H1 (cell line): ENCODE data around the gene KRIT1. TPM values are rescaled to one million over a fixed set of nuclear protein-coding genes. Genes with fewer than 3 reads are reported as not detected.

Source experiments
- CTCF ChIA-PET: fragments of 300-600 bp; sonication (Branson Sonifier 250); formaldehyde crosslinking; loops from one replicate; lab custom pipeline; 2021; ENCODE audit not compliant: partially characterized antibody; lab: Charles Lee
- POLR2A ChIA-PET: fragments of 300-600 bp; sonication (Branson Sonifier 250); formaldehyde crosslinking; loops from one replicate; lab custom pipeline; 2021; ENCODE audit warnings: inconsistent platforms; ENCODE audit not compliant: partially characterized antibody; lab: Charles Lee
- DNase-seq, 2 experiments: peaks; one replicate each; pipeline versions ENCODE4 v3.0.0 to v3.0.0-alpha.2; 2010 to 2022; ENCODE audit warnings: low spot score in 2 of 2, low read depth in 1 of 2, mixed read lengths in 1 of 2
- FAIRE-seq: peaks from 2 replicates; lab custom pipeline; 2011; peaks lifted over from hg19 to GRCh38; lab: Jason Lieb, UNC
- H2AFZ ChIP-seq: 2 replicates; pipeline ENCODE4 v1.8.1; 2012; ENCODE audit warnings: low read length, inconsistent platforms
- H2AK5ac ChIP-seq: 2 replicates; pipeline ENCODE4 v1.6.1; 2013; ENCODE audit warnings: low read depth, low read length
- H2BK120ac ChIP-seq: replicated peaks from 2 replicates; pipeline ENCODE3; 2013; ENCODE audit warnings: low read depth, low read length, inconsistent platforms
- H2BK12ac ChIP-seq: 2 replicates; pipeline ENCODE4 v1.6.1; 2013; ENCODE audit warnings: low read depth, low read length
- H2BK15ac ChIP-seq: 2 replicates; pipeline ENCODE4 v1.6.1; 2013; ENCODE audit warnings: low read length
- H2BK20ac ChIP-seq: 2 replicates; pipeline ENCODE4 v1.6.1; 2013; ENCODE audit warnings: low read length
- H2BK5ac ChIP-seq: 2 replicates; pipeline ENCODE4 v1.6.1; 2013; ENCODE audit warnings: low read depth, low read length
- H3K14ac ChIP-seq: 2 replicates; pipeline ENCODE4 v1.6.1; 2013; ENCODE audit warnings: inconsistent platforms; ENCODE audit not compliant: insufficient read length
- H3K18ac ChIP-seq: 2 replicates; pipeline ENCODE4 v1.6.1; 2013; ENCODE audit warnings: low read length; ENCODE audit errors: extremely low read depth
- H3K23ac ChIP-seq: 2 replicates; pipeline ENCODE4 v1.6.1; 2013; ENCODE audit warnings: inconsistent platforms; ENCODE audit not compliant: insufficient read length
- H3K23me2 ChIP-seq: 2 replicates; pipeline ENCODE4 v1.6.1; 2013; ENCODE audit warnings: low read depth, low read length
- H3K27ac ChIP-seq: 2 replicates; pipeline ENCODE4 v1.6.1; 2011; ENCODE audit warnings: low read depth, low read length, inconsistent platforms
- H3K27me3 ChIP-seq, 4 experiments: replicated peaks in 1 of 4; 1 replicate in 1 of 4; 2 replicates in 3 of 4; pipeline versions ENCODE4 v1.6.1 to v1.8.1; 2011 to 2013; ENCODE audit warnings: low read length in 3 of 4, mild to moderate bottlenecking in 3 of 4, inconsistent platforms in 2 of 4, mixed read lengths in 2 of 4, moderate library complexity in 1 of 4; ENCODE audit not compliant: control insufficient read depth in 3 of 4, insufficient read depth in 3 of 4; ENCODE audit errors: extremely low read depth in 1 of 4
- H3K36me3 ChIP-seq, 4 experiments: 2 replicates each; pipeline versions ENCODE4 v1.6.1 to v1.8.1; 2011 to 2013; ENCODE audit warnings: mild to moderate bottlenecking in 4 of 4, low read length in 3 of 4, moderate library complexity in 2 of 4, control low read depth in 1 of 4, inconsistent platforms in 1 of 4; ENCODE audit not compliant: insufficient read depth in 4 of 4, control insufficient read depth in 2 of 4
- H3K4ac ChIP-seq: replicated peaks from 2 replicates; pipeline ENCODE3; 2013; ENCODE audit warnings: low read length, low read depth, mixed read lengths, inconsistent platforms; ENCODE audit not compliant: insufficient read length
- H3K4me1 ChIP-seq, 4 experiments: replicated peaks in 1 of 4; 1 replicate in 1 of 4; 2 replicates in 3 of 4; pipeline versions ENCODE4 v1.6.1 to v1.8.1; 2011 to 2013; ENCODE audit warnings: low read length in 3 of 4, inconsistent platforms in 2 of 4, mixed read lengths in 1 of 4; ENCODE audit not compliant: insufficient read depth in 4 of 4, control insufficient read depth in 3 of 4
- H3K4me2 ChIP-seq, 2 experiments: 2 replicates each; pipeline versions ENCODE4 v1.6.1 to v1.8.1; 2011 to 2013; ENCODE audit warnings: low read depth in 2 of 2, low read length in 2 of 2, control low read depth in 1 of 2, inconsistent platforms in 1 of 2, mild to moderate bottlenecking in 1 of 2; ENCODE audit not compliant: insufficient read depth in 1 of 2
- H3K4me3 ChIP-seq, 4 experiments: fragments of 200-600, 300-600 bp in 1 of 4; sonication (generic), shearing (Covaris generic), sonication (Bioruptor Twin) in 1 of 4; 2 replicates each; pipeline versions ENCODE4 v1.5.1 to v1.8.1; 2011 to 2016; ENCODE audit warnings: low read length in 4 of 4, low read depth in 3 of 4, control low read depth in 2 of 4, inconsistent platforms in 2 of 4, mild to moderate bottlenecking in 2 of 4, mixed read lengths in 1 of 4, moderate library complexity in 1 of 4; ENCODE audit not compliant: insufficient read depth in 2 of 4; ENCODE audit errors: extremely low read depth in 1 of 4
- H3K56ac ChIP-seq: replicated peaks from 2 replicates; pipeline ENCODE3; 2013; ENCODE audit warnings: low read depth, mild to moderate bottlenecking, mixed read lengths, low read length, inconsistent platforms; ENCODE audit not compliant: insufficient read length
- H3K79me1 ChIP-seq: 2 replicates; pipeline ENCODE4 v1.6.1; 2013; ENCODE audit warnings: low read depth, low read length, control low read depth
- H3K79me2 ChIP-seq, 2 experiments: 2 replicates each; pipeline versions ENCODE4 v1.6.1 to v1.8.1; 2012 to 2013; ENCODE audit warnings: low read length in 2 of 2, mild to moderate bottlenecking in 2 of 2, inconsistent platforms in 1 of 2; ENCODE audit not compliant: insufficient read depth in 2 of 2, control insufficient read depth in 1 of 2
- H3K9ac ChIP-seq, 4 experiments: replicated peaks in 1 of 4; 1 replicate in 1 of 4; 2 replicates in 3 of 4; pipeline versions ENCODE4 v1.6.1 to v1.8.1; 2011 to 2013; ENCODE audit warnings: low read depth in 3 of 4, low read length in 3 of 4, control low read depth in 2 of 4, mild to moderate bottlenecking in 2 of 4, moderate library complexity in 2 of 4, inconsistent platforms in 1 of 4; ENCODE audit errors: extremely low read depth in 1 of 4
- H3K9me3 ChIP-seq, 2 experiments: 2 replicates each; pipeline versions ENCODE4 v1.6.1 to v1.8.1; 2012 to 2013; ENCODE audit warnings: mild to moderate bottlenecking in 2 of 2, moderate library complexity in 2 of 2, control low read depth in 1 of 2, inconsistent platforms in 1 of 2, low read depth in 1 of 2, low read length in 1 of 2, mixed read lengths in 1 of 2; ENCODE audit not compliant: insufficient read depth in 2 of 2
- H4K20me1 ChIP-seq, 2 experiments: replicated peaks in 1 of 2; 2 replicates each; pipeline versions ENCODE3 to v1.8.1; 2011 to 2013; ENCODE audit warnings: inconsistent platforms in 2 of 2, low read length in 2 of 2, mild to moderate bottlenecking in 1 of 2; ENCODE audit not compliant: insufficient read depth in 2 of 2, control insufficient read depth in 1 of 2
- H4K5ac ChIP-seq: 2 replicates; pipeline ENCODE4 v1.6.1; 2013; ENCODE audit warnings: low read length, low read depth, mixed read lengths, inconsistent platforms; ENCODE audit not compliant: insufficient read length
- H4K8ac ChIP-seq: 2 replicates; pipeline ENCODE4 v1.8.0; 2013; ENCODE audit warnings: mild to moderate bottlenecking, moderate library complexity, low read length, inconsistent platforms; ENCODE audit not compliant: insufficient read depth; ENCODE audit errors: extremely low read depth
- H4K91ac ChIP-seq: replicated peaks from 2 replicates; pipeline ENCODE3; 2013; ENCODE audit warnings: low read length, mixed read lengths, inconsistent platforms; ENCODE audit not compliant: insufficient read length
- CEBPB ChIP-seq: IDR thresholded peaks from 2 replicates; pipeline ENCODE4 v1.6.1; 2012; ENCODE audit warnings: low read depth, low read length
- JUN ChIP-seq: IDR thresholded peaks from 2 replicates; pipeline ENCODE4 v1.6.1; 2011; ENCODE audit warnings: low read depth, mild to moderate bottlenecking, improper control_type of control experiment, low read length
- PHF8 ChIP-seq: fragments of 200-600 bp; sonication (generic); conservative IDR thresholded peaks from 2 replicates; pipeline ENCODE4 v1.7.1; 2012; ENCODE audit warnings: low read depth, mild to moderate bottlenecking, inconsistent platforms, low read length, moderate library complexity
- TEAD4 ChIP-seq: IDR thresholded peaks from 2 replicates; pipeline ENCODE4 v1.6.1; 2012; ENCODE audit warnings: low read depth, low read length, inconsistent platforms, mixed read lengths
- YY1 ChIP-seq: IDR thresholded peaks from 2 replicates; pipeline ENCODE4 v1.6.1; 2011; ENCODE audit warnings: low read depth, mild to moderate bottlenecking, low read length
- WGBS, 2 experiments: shearing (Covaris generic) in 1 of 2; methylation state at CpG; one replicate each; pipeline versions ENCODE4 v1.1.6 to v1.1.7; 2013 to 2015; ENCODE audit warnings: low lambda C conversion rate in 2 of 2, mixed read lengths in 2 of 2, inconsistent platforms in 1 of 2, low coverage in 1 of 2, missing lambda C conversion rate in 1 of 2; ENCODE audit not compliant: insufficient replicate concordance in 2 of 2, insufficient coverage in 1 of 2, insufficient read length in 1 of 2; ENCODE audit errors: extremely low coverage in 1 of 2, missing lambda C conversion rate in 1 of 2; 5-methylcytosine and 5-hydroxymethylcytosine counted together
- polyA plus RNA-seq, 7 experiments: library from polyadenylated mRNA; depleted of rRNA in 3 of 7; stranded (reverse) in 5 of 7; unstranded in 2 of 7; fragments of >200 nt in 5 of 7; fragments of 200-250 nt in 2 of 7; gene quantifications; 1 replicate in 5 of 7; 2 replicates in 1 of 7; 4 replicates in 1 of 7; pipeline versions ENCODE4 v1.2.1 to v1.2.3, GENCODE V29; 2011 to 2013; ENCODE audit warnings: missing spikeins in 2 of 7, mixed read lengths in 2 of 7
- total RNA-seq: library from RNA; stranded (reverse); fragmentation: NEBNext Ultra II Directional; extraction: Animal tissue kit (Norgen Biotek cat#: 25700); gene quantifications from 2 replicates; pipeline ENCODE4 v1.2.1, GENCODE V29; 2021
- TF ChIP-seq, protein P1 (sequence below), 3 experiments: IDR thresholded peaks; 1 replicate in 2 of 3; 2 replicates in 1 of 3; pipeline versions ENCODE4 v1.5.1 to v1.6.1; 2011; ENCODE audit warnings: low read length in 3 of 3, mild to moderate bottlenecking in 3 of 3, inconsistent platforms in 2 of 3, low read depth in 1 of 3, moderate library complexity in 1 of 3; ENCODE audit not compliant: insufficient read depth in 1 of 3; ENCODE audit errors: control extremely low read depth in 1 of 3

KRIT1 gene
- total and polyA plus RNA-seq, 2 of the 8 experiments (the other 6 are each of a cell fraction or from before 2014, with no cell fraction given) = 14.3 to 28.8 TPM

DNA sequence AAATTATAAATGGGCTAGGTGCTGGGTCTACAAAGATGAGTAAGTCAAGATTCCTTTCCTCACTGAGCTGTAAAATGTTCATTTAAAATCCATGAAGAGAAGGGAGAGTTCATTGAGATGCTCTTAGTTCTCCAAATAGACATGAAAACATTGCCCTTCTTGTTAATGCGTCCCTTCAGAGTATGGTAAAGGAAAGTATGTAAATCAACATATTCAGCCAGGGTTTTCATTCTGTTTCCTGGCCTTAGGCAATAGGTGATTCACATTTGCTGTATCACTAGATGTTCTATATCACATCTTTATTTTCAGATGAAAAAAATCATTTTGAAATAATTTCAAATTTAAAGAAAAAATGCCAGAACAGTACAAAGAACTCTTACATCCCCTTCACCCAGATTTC is 5.5 kb upstream of the KRIT1 start:
- ChIA-PET CTCF (no interaction called here), POLR2A (no interaction called here)
- Histone ChIP-seq H3K4ac (no peak overlapping the region), H3K79me2 (peaks cover 11 to 96% of the 10 kb centered on the region in 2 experiments), H2BK5ac (no peak overlapping the region), H3K36me3 (peaks cover 0 to 2% (median 0%) of the 10 kb centered on the region in 4 experiments; a peak in 1 of 8 replicates), H4K20me1 (peaks cover 0 to 10% of the 10 kb centered on the region in 2 experiments), H2BK120ac (no peak overlapping the region), H3K27me3 (no peaks in the 10 kb centered on the region), H2BK20ac (no peak overlapping the region), H4K8ac (no peak overlapping the region), H3K4me2 (no peak overlapping the region), H3K23me2 (peaks cover 7% of the 10 kb centered on the region; the same call in 1 of the 2 replicates), H3K56ac (no peak overlapping the region), H2AFZ (no peak overlapping the region), H2BK15ac (no peak overlapping the region), H3K27ac (no peak overlapping the region), H4K5ac (no peak overlapping the region), H3K14ac (no peak overlapping the region), H3K23ac (no peak overlapping the region), H2BK12ac (no peak overlapping the region), H2AK5ac (no peak overlapping the region), H3K9me3 (peaks cover 2 to 3% of the 10 kb centered on the region in 2 experiments; a peak in 1 of 4 replicates), H3K9ac (no peak overlapping the region), H3K4me1 (no peaks in the 10 kb centered on the region; a peak in 2 of 7 replicates), H3K18ac (no peak overlapping the region), H3K79me1 (peaks cover 5% of the 10 kb centered on the region), H4K91ac (no peak overlapping the region), H3K4me3 (no peak overlapping the region)
- FAIRE-seq (no peak), DNase-seq (no peak)
- 100% methylated on average over 1 of the region's 1 CpG; no CpG with 5 or more reads in 1 of the 2 experiments for WGBS, 2 experiments
- no peak for TF ChIP-seq CEBPB
- TF ChIP-seq PHF8 = no peak
- TF ChIP-seq JUN = no peak
- TF ChIP-seq TEAD4 = no peak
- TF ChIP-seq, protein P1, sequence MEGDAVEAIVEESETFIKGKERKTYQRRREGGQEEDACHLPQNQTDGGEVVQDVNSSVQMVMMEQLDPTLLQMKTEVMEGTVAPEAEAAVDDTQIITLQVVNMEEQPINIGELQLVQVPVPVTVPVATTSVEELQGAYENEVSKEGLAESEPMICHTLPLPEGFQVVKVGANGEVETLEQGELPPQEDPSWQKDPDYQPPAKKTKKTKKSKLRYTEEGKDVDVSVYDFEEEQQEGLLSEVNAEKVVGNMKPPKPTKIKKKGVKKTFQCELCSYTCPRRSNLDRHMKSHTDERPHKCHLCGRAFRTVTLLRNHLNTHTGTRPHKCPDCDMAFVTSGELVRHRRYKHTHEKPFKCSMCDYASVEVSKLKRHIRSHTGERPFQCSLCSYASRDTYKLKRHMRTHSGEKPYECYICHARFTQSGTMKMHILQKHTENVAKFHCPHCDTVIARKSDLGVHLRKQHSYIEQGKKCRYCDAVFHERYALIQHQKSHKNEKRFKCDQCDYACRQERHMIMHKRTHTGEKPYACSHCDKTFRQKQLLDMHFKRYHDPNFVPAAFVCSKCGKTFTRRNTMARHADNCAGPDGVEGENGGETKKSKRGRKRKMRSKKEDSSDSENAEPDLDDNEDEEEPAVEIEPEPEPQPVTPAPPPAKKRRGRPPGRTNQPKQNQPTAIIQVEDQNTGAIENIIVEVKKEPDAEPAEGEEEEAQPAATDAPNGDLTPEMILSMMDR (IDR thresholded peaks at IDR 0.05; ENCODE audit: control extremely low read depth in 1 of 3, insufficient read depth in 1 of 3, low read depth in 1 of 3, low read length in 3 of 3) = no peak
- no peak for TF ChIP-seq YY1
